ENCODE results near the gene SREK1.

DNA sequence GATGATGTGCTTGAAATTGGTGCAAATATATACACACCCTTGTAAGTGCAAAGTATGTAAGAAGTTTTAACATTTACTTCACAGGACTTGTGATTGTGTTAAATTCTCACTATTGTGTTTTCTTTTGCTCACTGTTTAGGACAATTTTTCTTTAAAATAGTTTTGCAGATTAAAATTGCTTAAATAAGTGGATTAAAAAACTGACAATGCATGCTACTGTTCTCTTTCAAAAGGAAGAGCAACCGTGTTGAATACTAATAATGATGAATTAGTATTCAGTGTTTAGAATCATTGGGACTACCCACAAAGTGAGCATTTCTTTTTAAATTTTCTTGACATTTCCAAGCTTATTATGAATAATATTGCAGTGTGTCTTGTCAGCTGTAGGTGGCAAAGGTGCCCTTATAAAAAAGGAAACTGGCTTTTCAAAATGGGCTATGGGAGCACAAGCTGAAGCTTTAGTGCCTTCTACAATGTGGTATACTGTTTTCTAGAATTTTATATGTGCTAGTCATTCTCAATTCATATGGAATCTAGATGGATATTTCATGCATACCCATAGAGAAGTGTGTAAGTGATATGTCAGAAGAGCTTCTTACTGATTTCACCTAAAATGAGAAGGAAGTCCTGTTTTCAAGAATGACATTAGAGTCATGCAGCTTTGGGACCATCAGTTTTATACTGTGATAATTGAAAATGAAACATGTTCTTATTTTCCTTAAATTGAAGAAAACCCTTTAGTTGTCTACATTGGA lies 35.4 kb downstream of the SREK1 start:
- no peak for TF ChIP-seq CTCF (IDR thresholded peaks at IDR 0.05)
- no peak for TF ChIP-seq POLR2A (IDR thresholded peaks at IDR 0.05)
- TF ChIP-seq POLR2AphosphoS5 (IDR thresholded peaks at IDR 0.05) = no peak

All from prostate gland (tissue), 2 donors.